Heart left ventricle (tissue), 16 donors: ENCODE measurements around the gene DRD1. TPM values are rescaled to one million over a fixed set of nuclear protein-coding genes. Genes with fewer than 3 reads are reported as not detected.
A peak's percentile ranks its signal among the peaks of the same experiment; 100 is the strongest.

ENCODE experiments used
- ATAC-seq, 4 donors: fragments of 200-7000 bp; cut with Tn5 transposase; one replicate each; pipeline ENCODE4 v1.9.1; 2020 to 2022; ENCODE audit warnings: moderate library complexity in 4 of 4, mild to moderate bottlenecking in 3 of 4, moderate number of reproducible peaks in 1 of 4
- DNase-seq, 5 donors: peaks; one replicate each; pipeline ENCODE4 v3.0.0-alpha.2; 2020
- H3K27ac ChIP-seq, 12 donors: fragments of 200-600 bp; sonication (generic) in 4 of 12; one replicate each; pipeline versions ENCODE4 v1.5.0 to v1.8.0; 2016 to 2022; ENCODE audit warnings: mild to moderate bottlenecking in 2 of 12
- H3K27me3 ChIP-seq, 9 donors: fragments of 200-600 bp; sonication (generic) in 2 of 9; one replicate each; pipeline versions ENCODE4 v1.5.1 to v1.8.0; 2016 to 2022; ENCODE audit warnings: mild to moderate bottlenecking in 3 of 9
- H3K36me3 ChIP-seq, 9 donors: fragments of 200-600 bp; sonication (generic) in 2 of 9; one replicate each; pipeline versions ENCODE4 v1.5.0 to v1.8.0; 2018 to 2022; ENCODE audit warnings: mild to moderate bottlenecking in 2 of 9
- H3K4me1 ChIP-seq, 12 donors: fragments of 200-600 bp; sonication (generic) in 4 of 12; one replicate each; pipeline versions ENCODE4 v1.5.0 to v1.8.0; 2016 to 2022; ENCODE audit warnings: mild to moderate bottlenecking in 3 of 12
- H3K4me3 ChIP-seq, 12 donors: fragments of 200-600 bp; sonication (generic) in 4 of 12; one replicate each; pipeline versions ENCODE4 v1.5.0 to v1.8.0; 2017 to 2022; ENCODE audit warnings: mild to moderate bottlenecking in 9 of 12, moderate library complexity in 4 of 12
- H3K9me3 ChIP-seq, 12 donors: fragments of 200-600 bp; sonication (generic) in 4 of 12; one replicate each; pipeline versions ENCODE4 v1.5.0 to v1.8.0; 2016 to 2022; ENCODE audit warnings: mild to moderate bottlenecking in 1 of 12
- POLR2A ChIP-seq, 2 donors: fragments of 450-650 bp; IDR thresholded peaks; one replicate each; pipeline ENCODE4 v1.6.1; 2017; ENCODE audit warnings: antibody characterized with exemption in 2 of 2, mild to moderate bottlenecking in 2 of 2, moderate library complexity in 2 of 2
- WGBS, 4 donors: extraction: QIAGEN DNeasy Blood & Tissue Kit in 2 of 4; methylation state at CpG; one replicate each; pipeline versions ENCODE4 v1.1.5 to v1.1.7; 2013 to 2018; 5-methylcytosine and 5-hydroxymethylcytosine counted together
- intact Hi-C, 10 donors: fragments of 100-400 bp; cut with DNase I; formaldehyde crosslinking; loops; one replicate each; pipeline versions ENCODE4 v1.11.1 to v1.14.2; 2022
- polyA plus RNA-seq, 2 donors: library from polyadenylated mRNA; stranded (reverse); fragments of 200-250 nt; gene quantifications; one replicate each; pipeline ENCODE4 v1.2.3, GENCODE V29; 2013
- total RNA-seq, 9 donors: library from RNA; depleted of rRNA in 2 of 9; stranded (reverse); fragments of >200 nt in 2 of 9; fragmentation: NEBNext Ultra II Directional in 3 of 9; extraction: Animal tissue kit (Norgen Biotek cat#: 25700) in 3 of 9; gene quantifications; one replicate each; pipeline versions ENCODE4 v1.1.0 to v1.2.4, GENCODE V29; 2016 to 2023
- TF ChIP-seq, protein P1 (sequence below), 12 donors: fragments of 200-600 bp; sonication (generic) in 4 of 12; IDR thresholded peaks; one replicate each; pipeline versions ENCODE4 v1.5.0 to v1.8.0; 2018 to 2022; ENCODE audit warnings: antibody characterized with exemption in 12 of 12, mild to moderate bottlenecking in 5 of 12
- donor health status: ischemic (EF 13 %, LVEDD 7.1; RV severe dilation, severe dysfunction).
- donor health status: healthy with polysubstance abuse.
- donor health status: DM: no; HTN: yes; CAD: no.
- donor health status: DM: no; HTN: no; CAD: no.
- donor health status: ischemic (EF 25% LVEDD 6.9; RV normal size, moderate dysfunction).
- donor health status: ischemic (EF 25% LVEDD 5.7; RV mildly dilated, moderate dysfunction).
- donor health status: healthy.
- donor health status: DM: yes; HTN: yes; CAD: no.
- donor health status: ischemic (EF 35%, LVEDD 5.7; RV mildly dilated, moderate dysfunction).
- donor health status: nonischemic (EF 11% LVEDD 7.7; RV severe dilation, severe dysfunction).
- donor health status: DM: yes; HTN: yes; CAD: no.
- donor health status: PGD.
- donor health status: ischemic (EF 29% LVEDD 5.4; RV normal size, mild dysfunction).
- donor health status: nonischemic (EF 23%, LVEDD 6.1; RV moderate dilation, normal function).

Gene DRD1
- total and polyA plus RNA-seq, 11 donors = 0.07 to 0.11 (median 0.10) TPM; not detected in 8

GRCh38 chr5:175478384-175479124 is 34.6 kb upstream of the DRD1 start, which contains the start of gene SFXN1:
Gene SFXN1, plus strand, starts transcription at chr5:175478560. Its CDS starts 13,544 bp downstream, at chr5:175492104.
- Histone ChIP-seq H3K4me3 (peak within 1 kb of the TSS; percentile 67 to 97 (median 82)), H3K27ac (peak within 1 kb of the TSS; percentile 11 to 88 (median 79)), H3K27me3 (no peaks in the 10 kb centered on the region), H3K9me3 (no peaks in the 10 kb centered on the region), H3K36me3 (peaks cover 0 to 20% (median 0%) of the 10 kb centered on the region in 9 donors), H3K4me1 (peaks cover 0 to 25% (median 15%) of the 10 kb centered on the region in 12 donors)
- WGBS, 4 donors = 0 to 1% (median 1%) methylated on average over 31 to 94 of the region's 94 CpGs
- TF ChIP-seq, protein P1, sequence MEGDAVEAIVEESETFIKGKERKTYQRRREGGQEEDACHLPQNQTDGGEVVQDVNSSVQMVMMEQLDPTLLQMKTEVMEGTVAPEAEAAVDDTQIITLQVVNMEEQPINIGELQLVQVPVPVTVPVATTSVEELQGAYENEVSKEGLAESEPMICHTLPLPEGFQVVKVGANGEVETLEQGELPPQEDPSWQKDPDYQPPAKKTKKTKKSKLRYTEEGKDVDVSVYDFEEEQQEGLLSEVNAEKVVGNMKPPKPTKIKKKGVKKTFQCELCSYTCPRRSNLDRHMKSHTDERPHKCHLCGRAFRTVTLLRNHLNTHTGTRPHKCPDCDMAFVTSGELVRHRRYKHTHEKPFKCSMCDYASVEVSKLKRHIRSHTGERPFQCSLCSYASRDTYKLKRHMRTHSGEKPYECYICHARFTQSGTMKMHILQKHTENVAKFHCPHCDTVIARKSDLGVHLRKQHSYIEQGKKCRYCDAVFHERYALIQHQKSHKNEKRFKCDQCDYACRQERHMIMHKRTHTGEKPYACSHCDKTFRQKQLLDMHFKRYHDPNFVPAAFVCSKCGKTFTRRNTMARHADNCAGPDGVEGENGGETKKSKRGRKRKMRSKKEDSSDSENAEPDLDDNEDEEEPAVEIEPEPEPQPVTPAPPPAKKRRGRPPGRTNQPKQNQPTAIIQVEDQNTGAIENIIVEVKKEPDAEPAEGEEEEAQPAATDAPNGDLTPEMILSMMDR (IDR thresholded peaks at IDR 0.05) = no peak
- TF ChIP-seq POLR2A (IDR thresholded peaks at IDR 0.05) = peak in 1 of 2 donors; percentile 60
- DNase-seq = peak; percentile 73 to 91 (median 83)
- intact Hi-C loops = no loop called here
- peak; percentile 71 to 96 (median 94) for ATAC-seq

- 2 to 7% (median 4%) methylated on average over 12 of the region's 12 CpGs for WGBS, 4 donors
- Histone ChIP-seq H3K36me3 (peaks cover 0 to 17% (median 0%) of the 10 kb centered on the region in 9 donors), H3K27me3 (no peaks in the 10 kb centered on the region), H3K9me3 (no peaks in the 10 kb centered on the region), H3K4me3 (peak overlapping the region; percentile 67 to 97 (median 82)), H3K4me1 (peaks cover 0 to 25% (median 15%) of the 10 kb centered on the region in 12 donors), H3K27ac (peak overlapping the region in 11 of 12 donors; percentile 59 to 88 (median 79))
- ATAC-seq (no peak), DNase-seq (no peak)
- no peak for TF ChIP-seq POLR2A (IDR thresholded peaks at IDR 0.05)
- TF ChIP-seq, protein P1 (IDR thresholded peaks at IDR 0.05) = no peak
- intact Hi-C loops = no loop called here
Measured at GRCh38 chr5:175478008-175478383, 34.0 kb upstream of the DRD1 start.

DNA sequence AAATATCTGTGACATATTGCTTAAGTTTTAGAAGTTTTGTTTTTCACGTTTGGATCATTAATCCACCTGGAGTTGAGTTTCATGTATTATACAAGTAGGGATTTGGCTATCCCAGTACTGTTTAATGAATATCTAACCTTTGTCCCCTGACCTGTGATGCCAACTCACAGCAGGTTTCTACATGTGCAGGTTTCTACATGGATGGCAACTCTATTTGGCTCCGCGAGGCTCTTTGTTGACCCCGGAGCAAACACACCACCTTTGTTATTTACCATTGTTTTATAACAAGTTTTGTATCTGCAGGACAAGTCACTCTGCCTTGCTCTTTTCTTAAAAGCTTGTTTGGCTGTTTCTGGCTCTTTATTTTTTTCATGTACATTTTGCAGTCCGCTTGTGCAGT is 33.5 kb upstream of the DRD1 start:
- DNase-seq (no peak), ATAC-seq (no peak)
- Histone ChIP-seq H3K27me3 (no peaks in the 10 kb centered on the region), H3K9me3 (no peaks in the 10 kb centered on the region), H3K4me3 (peak overlapping the region in 1 of 12 donors; percentile 97), H3K4me1 (peaks cover 0 to 25% (median 15%) of the 10 kb centered on the region in 12 donors), H3K27ac (no peak overlapping the region), H3K36me3 (peaks cover 0 to 13% (median 0%) of the 10 kb centered on the region in 9 donors)
- TF ChIP-seq, protein P1 (IDR thresholded peaks at IDR 0.05) = no peak
- no peak for TF ChIP-seq POLR2A (IDR thresholded peaks at IDR 0.05)
- intact Hi-C loops = no loop called here
- 78 to 91% (median 82%) methylated on average over 5 of the region's 5 CpGs for WGBS, 4 donors

DNA sequence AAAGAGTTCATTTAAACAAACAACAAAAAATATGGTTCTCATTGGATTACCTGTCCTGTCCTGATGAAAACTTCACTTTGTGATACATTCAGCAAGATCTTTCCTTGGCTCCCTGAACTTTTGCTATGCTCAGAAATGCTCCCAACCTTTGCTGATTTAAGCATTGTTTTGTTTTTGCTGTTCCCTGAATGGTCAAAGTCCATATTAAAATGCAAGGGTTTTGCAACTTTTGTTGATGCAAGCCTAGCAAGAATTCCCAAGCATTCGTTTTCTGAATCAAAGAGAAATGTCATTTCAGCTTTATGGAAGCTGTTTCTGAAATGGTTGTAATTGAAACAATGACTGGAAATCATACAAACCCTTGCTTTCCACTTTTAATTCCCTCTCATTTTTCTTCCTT is 31.3 kb upstream of the DRD1 start:
- Histone ChIP-seq H3K4me3 (no peak overlapping the region), H3K27me3 (no peaks in the 10 kb centered on the region), H3K27ac (no peak overlapping the region), H3K9me3 (no peaks in the 10 kb centered on the region), H3K36me3 (no peaks in the 10 kb centered on the region), H3K4me1 (peaks cover 0 to 16% (median 13%) of the 10 kb centered on the region in 12 donors)
- WGBS, 4 donors = 76 to 90% (median 84%) methylated on average over 1 of the region's 1 CpG
- DNase-seq = no peak
- no peak for ATAC-seq
- TF ChIP-seq POLR2A (IDR thresholded peaks at IDR 0.05) = no peak
- TF ChIP-seq, protein P1 (IDR thresholded peaks at IDR 0.05) = no peak
- intact Hi-C loops = no loop called here
